ENCODE results near the gene FREM1. TPM values are rescaled to one million over a fixed set of nuclear protein-coding genes. Genes with fewer than 3 reads are reported as not detected.

FREM1 gene
- total RNA-seq, 4 donors from 2014 or later: 1.3 to 5.0 (median 2.2) TPM

DNA sequence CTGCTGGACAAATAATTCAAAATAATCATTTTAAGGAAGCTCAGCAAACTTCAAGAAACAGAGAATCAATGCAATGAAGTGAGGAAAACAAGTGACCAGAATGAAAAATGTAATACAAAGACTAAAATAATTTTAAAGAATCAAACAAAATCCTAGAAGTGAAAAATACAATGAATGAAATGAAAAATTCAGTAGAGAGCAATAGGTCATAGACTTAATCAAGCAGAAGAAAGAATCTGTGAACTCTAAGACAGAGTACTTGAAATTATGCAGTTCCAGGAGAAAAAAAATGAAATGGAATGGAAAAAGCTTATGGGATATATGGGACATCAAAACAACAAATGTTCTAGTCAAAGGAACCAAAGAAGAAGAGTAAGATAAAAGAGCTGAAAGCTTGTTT, 205.1 kb downstream of the FREM1 start:
- TF ChIP-seq, protein P1, sequence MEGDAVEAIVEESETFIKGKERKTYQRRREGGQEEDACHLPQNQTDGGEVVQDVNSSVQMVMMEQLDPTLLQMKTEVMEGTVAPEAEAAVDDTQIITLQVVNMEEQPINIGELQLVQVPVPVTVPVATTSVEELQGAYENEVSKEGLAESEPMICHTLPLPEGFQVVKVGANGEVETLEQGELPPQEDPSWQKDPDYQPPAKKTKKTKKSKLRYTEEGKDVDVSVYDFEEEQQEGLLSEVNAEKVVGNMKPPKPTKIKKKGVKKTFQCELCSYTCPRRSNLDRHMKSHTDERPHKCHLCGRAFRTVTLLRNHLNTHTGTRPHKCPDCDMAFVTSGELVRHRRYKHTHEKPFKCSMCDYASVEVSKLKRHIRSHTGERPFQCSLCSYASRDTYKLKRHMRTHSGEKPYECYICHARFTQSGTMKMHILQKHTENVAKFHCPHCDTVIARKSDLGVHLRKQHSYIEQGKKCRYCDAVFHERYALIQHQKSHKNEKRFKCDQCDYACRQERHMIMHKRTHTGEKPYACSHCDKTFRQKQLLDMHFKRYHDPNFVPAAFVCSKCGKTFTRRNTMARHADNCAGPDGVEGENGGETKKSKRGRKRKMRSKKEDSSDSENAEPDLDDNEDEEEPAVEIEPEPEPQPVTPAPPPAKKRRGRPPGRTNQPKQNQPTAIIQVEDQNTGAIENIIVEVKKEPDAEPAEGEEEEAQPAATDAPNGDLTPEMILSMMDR (IDR thresholded peaks at IDR 0.05): no peak
- DNase-seq (ENCODE audit: low spot score) (no peak), ATAC-seq (ENCODE audit: low FRiP score) (no peak)

DNA sequence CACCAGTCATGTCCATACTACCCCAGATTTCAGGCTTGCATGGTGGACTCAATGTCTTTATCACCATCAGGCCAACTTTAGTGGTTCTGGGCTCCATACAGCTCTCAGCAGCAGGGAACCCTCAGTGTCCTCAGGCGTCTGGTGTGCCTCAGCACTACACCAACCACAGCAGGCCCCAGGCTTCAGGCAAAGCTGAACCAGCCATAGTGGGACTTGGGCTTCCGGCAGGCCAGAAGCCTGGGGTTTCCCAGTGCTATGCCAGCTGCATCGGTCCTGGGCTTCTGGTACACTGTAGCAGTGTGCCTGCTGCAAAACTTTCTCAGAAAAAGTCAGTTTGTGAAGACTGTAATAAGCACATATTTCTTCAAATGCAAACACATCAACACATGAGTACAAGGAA, 205.9 kb downstream of the FREM1 start:
- no peak for ATAC-seq (ENCODE audit: low FRiP score)
- TF ChIP-seq, protein P1 (IDR thresholded peaks at IDR 0.05): no peak
- DNase-seq (ENCODE audit: low spot score): no peak

DNA sequence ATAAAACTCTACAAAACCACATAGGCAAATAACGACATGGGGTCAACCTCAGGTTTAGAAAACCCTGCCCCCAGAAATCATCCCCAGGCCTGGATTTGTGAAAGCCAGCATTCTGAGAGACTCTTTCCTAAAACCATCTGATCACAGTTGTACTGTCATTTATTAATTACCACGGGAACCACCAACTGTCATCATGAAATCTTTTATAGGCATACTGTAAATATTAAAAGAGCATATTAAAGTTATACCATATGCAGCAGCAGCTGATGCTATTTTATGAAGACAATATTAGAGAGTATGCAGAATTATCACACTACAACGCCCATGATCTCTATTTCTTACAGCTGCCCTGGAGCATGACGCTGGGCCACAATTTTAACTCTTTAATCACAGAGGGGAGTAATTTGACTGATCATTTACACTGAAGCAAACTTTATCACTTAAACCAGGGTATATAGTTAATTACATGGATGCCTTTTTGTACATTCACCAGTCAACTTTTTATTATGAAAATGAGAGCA, 208.0 kb downstream of the FREM1 start:
- no peak for DNase-seq (ENCODE audit: low spot score)
- TF ChIP-seq, protein P1 (IDR thresholded peaks at IDR 0.05): no peak
- no peak for ATAC-seq (ENCODE audit: low FRiP score)

DNA sequence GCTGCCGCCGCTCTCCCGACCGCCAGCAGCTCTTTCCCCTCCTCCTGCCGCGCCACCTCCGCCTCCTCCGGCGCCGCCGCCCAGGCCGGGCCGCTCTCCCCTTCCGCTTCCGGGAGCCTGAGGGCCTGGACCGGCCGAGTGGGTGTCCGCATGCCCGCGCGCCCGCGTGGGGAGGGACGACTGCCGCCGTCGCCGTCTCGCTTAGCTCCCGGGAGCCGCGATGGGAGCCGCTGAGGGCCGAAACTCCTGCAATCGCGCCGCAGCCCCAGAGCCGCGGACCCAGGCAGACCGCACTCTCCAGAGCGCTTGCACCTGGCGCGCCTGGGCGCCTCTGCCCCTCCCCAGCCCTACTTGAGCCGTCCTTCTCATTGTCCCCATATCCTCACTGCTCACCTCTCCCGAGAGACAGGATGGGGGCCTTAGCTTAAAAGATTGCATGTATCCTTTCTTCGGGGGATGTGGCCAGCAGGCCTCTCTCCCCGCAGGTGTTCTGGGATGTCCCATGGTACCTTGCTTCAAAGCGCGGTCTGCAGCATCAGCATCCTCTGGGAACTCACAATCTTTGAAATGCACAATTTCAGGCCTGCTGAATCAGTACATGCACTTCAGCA, 216.9 kb downstream of the FREM1 start, which contains the start of gene ZDHHC21:
Gene ZDHHC21, minus strand, starts transcription at position 182 of the 611 bp plus-strand sequence. CDS start 19,092 bp downstream, outside the sequence.
- DNase-seq (ENCODE audit: low spot score) (no peak), ATAC-seq (ENCODE audit: low FRiP score) (peak; percentile 87)
- TF ChIP-seq, protein P1 (IDR thresholded peaks at IDR 0.05): no peak

DNA sequence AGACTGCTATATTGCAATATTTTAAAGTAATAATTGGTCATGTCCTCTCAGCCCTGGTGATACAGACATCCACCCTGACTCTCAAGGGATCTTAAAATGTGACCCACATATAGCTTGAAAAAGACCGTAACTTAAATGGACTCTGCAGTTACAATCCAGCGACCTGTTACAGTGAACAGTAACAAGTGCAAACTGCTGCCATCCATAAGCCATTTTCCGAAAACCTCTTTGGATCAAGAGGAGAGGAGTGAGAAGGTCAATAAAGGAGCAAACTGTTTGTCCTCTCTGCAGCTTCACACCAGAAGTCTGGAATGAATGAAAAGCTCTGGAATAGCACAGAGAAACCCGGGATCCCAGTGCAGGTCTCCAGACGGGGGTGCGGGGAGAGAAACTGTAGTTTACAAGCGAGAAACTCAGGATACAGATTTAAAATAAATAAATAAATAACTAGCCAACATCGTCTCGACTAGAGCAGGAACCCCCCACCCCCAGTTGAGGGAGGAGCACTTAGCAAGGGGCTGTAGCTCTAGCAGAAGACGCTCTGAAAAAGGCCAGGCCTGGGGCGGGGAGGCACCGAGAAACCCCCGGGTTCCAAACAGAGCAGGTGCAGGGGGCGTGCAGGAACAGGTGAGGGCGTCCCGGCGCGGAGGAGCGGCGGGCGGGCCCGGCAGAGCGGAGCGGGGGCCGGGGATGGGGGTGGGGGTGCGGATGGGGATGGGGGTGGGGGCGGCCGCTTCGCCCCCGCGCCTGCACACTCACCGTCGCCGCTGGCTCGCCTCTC, 217.6 kb downstream of the FREM1 start:
- ATAC-seq (ENCODE audit: low FRiP score) (peak; percentile 63), DNase-seq (ENCODE audit: low spot score) (no peak)
- TF ChIP-seq, protein P1 (IDR thresholded peaks at IDR 0.05): no peak

DNA sequence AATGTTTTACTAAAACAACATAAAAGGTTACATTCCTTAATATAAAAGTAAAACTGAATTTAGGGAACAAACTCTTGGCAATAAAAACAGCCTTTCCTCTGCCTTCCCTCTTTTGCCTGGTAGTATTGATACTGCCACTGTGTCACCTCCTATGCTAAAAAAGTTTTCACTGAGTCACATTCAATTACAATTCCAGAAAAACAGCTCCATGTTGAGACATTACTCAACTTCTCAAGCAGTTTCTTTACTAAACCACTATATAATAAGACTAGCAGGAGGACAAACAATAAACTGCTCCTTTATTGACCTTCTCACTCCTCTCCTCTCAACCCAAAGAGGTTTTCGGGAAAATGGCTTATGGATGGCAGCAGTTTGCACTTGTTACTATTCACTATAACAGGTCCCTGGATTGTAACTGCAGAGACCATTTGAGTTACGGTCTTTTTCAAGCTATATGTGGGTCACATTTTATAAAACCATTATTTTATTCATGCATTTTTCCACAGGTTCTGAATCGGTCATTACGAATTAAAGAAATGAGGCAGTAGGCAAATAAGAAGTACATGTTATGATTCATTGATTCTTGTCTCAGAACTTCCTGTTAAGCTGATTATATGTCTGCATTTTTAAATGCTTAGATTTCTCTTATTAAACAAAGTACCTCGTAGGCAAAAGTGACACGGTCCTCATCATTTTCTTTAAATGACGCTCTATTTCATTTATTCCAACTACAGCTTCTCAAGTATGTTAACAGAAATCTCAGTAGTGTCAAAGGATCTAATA, 219.1 kb downstream of the FREM1 start:
- TF ChIP-seq, protein P1 (IDR thresholded peaks at IDR 0.05): no peak
- ATAC-seq (ENCODE audit: low FRiP score): no peak
- no peak for DNase-seq (ENCODE audit: low spot score)
